H1 (cell line): Measurements from ENCODE around the gene RAET1L. TPM values are rescaled to one million over a fixed set of nuclear protein-coding genes. Genes with fewer than 3 reads are reported as not detected.

Experiments
- CTCF ChIA-PET: fragments of 300-600 bp; sonication (Branson Sonifier 250); formaldehyde crosslinking; loops from one replicate; lab custom pipeline; 2021; ENCODE audit not compliant: partially characterized antibody; lab: Charles Lee
- POLR2A ChIA-PET: fragments of 300-600 bp; sonication (Branson Sonifier 250); formaldehyde crosslinking; loops from one replicate; lab custom pipeline; 2021; ENCODE audit warnings: inconsistent platforms; ENCODE audit not compliant: partially characterized antibody; lab: Charles Lee
- DNase-seq, 2 experiments: peaks; one replicate each; pipeline versions ENCODE4 v3.0.0 to v3.0.0-alpha.2; 2010 to 2022; ENCODE audit warnings: low spot score in 2 of 2, low read depth in 1 of 2, mixed read lengths in 1 of 2
- FAIRE-seq: peaks from 2 replicates; lab custom pipeline; 2011; peaks lifted over from hg19 to GRCh38; lab: Jason Lieb, UNC
- H2AFZ ChIP-seq: 2 replicates; pipeline ENCODE4 v1.8.1; 2012; ENCODE audit warnings: low read length, inconsistent platforms
- H2AK5ac ChIP-seq: 2 replicates; pipeline ENCODE4 v1.6.1; 2013; ENCODE audit warnings: low read depth, low read length
- H2BK120ac ChIP-seq: replicated peaks from 2 replicates; pipeline ENCODE3; 2013; ENCODE audit warnings: low read depth, low read length, inconsistent platforms
- H2BK12ac ChIP-seq: 2 replicates; pipeline ENCODE4 v1.6.1; 2013; ENCODE audit warnings: low read depth, low read length
- H2BK15ac ChIP-seq: 2 replicates; pipeline ENCODE4 v1.6.1; 2013; ENCODE audit warnings: low read length
- H2BK20ac ChIP-seq: 2 replicates; pipeline ENCODE4 v1.6.1; 2013; ENCODE audit warnings: low read length
- H2BK5ac ChIP-seq: 2 replicates; pipeline ENCODE4 v1.6.1; 2013; ENCODE audit warnings: low read depth, low read length
- H3K14ac ChIP-seq: 2 replicates; pipeline ENCODE4 v1.6.1; 2013; ENCODE audit warnings: inconsistent platforms; ENCODE audit not compliant: insufficient read length
- H3K18ac ChIP-seq: 2 replicates; pipeline ENCODE4 v1.6.1; 2013; ENCODE audit warnings: low read length; ENCODE audit errors: extremely low read depth
- H3K23ac ChIP-seq: 2 replicates; pipeline ENCODE4 v1.6.1; 2013; ENCODE audit warnings: inconsistent platforms; ENCODE audit not compliant: insufficient read length
- H3K23me2 ChIP-seq: 2 replicates; pipeline ENCODE4 v1.6.1; 2013; ENCODE audit warnings: low read depth, low read length
- H3K27ac ChIP-seq: 2 replicates; pipeline ENCODE4 v1.6.1; 2011; ENCODE audit warnings: low read depth, low read length, inconsistent platforms
- H3K27me3 ChIP-seq, 4 experiments: replicated peaks in 1 of 4; 1 replicate in 1 of 4; 2 replicates in 3 of 4; pipeline versions ENCODE4 v1.6.1 to v1.8.1; 2011 to 2013; ENCODE audit warnings: low read length in 3 of 4, mild to moderate bottlenecking in 3 of 4, inconsistent platforms in 2 of 4, mixed read lengths in 2 of 4, moderate library complexity in 1 of 4; ENCODE audit not compliant: control insufficient read depth in 3 of 4, insufficient read depth in 3 of 4; ENCODE audit errors: extremely low read depth in 1 of 4
- H3K36me3 ChIP-seq, 4 experiments: 2 replicates each; pipeline versions ENCODE4 v1.6.1 to v1.8.1; 2011 to 2013; ENCODE audit warnings: mild to moderate bottlenecking in 4 of 4, low read length in 3 of 4, moderate library complexity in 2 of 4, control low read depth in 1 of 4, inconsistent platforms in 1 of 4; ENCODE audit not compliant: insufficient read depth in 4 of 4, control insufficient read depth in 2 of 4
- H3K4ac ChIP-seq: replicated peaks from 2 replicates; pipeline ENCODE3; 2013; ENCODE audit warnings: low read length, low read depth, mixed read lengths, inconsistent platforms; ENCODE audit not compliant: insufficient read length
- H3K4me1 ChIP-seq, 4 experiments: replicated peaks in 1 of 4; 1 replicate in 1 of 4; 2 replicates in 3 of 4; pipeline versions ENCODE4 v1.6.1 to v1.8.1; 2011 to 2013; ENCODE audit warnings: low read length in 3 of 4, inconsistent platforms in 2 of 4, mixed read lengths in 1 of 4; ENCODE audit not compliant: insufficient read depth in 4 of 4, control insufficient read depth in 3 of 4
- H3K4me2 ChIP-seq, 2 experiments: 2 replicates each; pipeline versions ENCODE4 v1.6.1 to v1.8.1; 2011 to 2013; ENCODE audit warnings: low read depth in 2 of 2, low read length in 2 of 2, control low read depth in 1 of 2, inconsistent platforms in 1 of 2, mild to moderate bottlenecking in 1 of 2; ENCODE audit not compliant: insufficient read depth in 1 of 2
- H3K4me3 ChIP-seq, 4 experiments: fragments of 200-600, 300-600 bp in 1 of 4; sonication (generic), shearing (Covaris generic), sonication (Bioruptor Twin) in 1 of 4; 2 replicates each; pipeline versions ENCODE4 v1.5.1 to v1.8.1; 2011 to 2016; ENCODE audit warnings: low read length in 4 of 4, low read depth in 3 of 4, control low read depth in 2 of 4, inconsistent platforms in 2 of 4, mild to moderate bottlenecking in 2 of 4, mixed read lengths in 1 of 4, moderate library complexity in 1 of 4; ENCODE audit not compliant: insufficient read depth in 2 of 4; ENCODE audit errors: extremely low read depth in 1 of 4
- H3K56ac ChIP-seq: replicated peaks from 2 replicates; pipeline ENCODE3; 2013; ENCODE audit warnings: low read depth, mild to moderate bottlenecking, mixed read lengths, low read length, inconsistent platforms; ENCODE audit not compliant: insufficient read length
- H3K79me1 ChIP-seq: 2 replicates; pipeline ENCODE4 v1.6.1; 2013; ENCODE audit warnings: low read depth, low read length, control low read depth
- H3K79me2 ChIP-seq, 2 experiments: 2 replicates each; pipeline versions ENCODE4 v1.6.1 to v1.8.1; 2012 to 2013; ENCODE audit warnings: low read length in 2 of 2, mild to moderate bottlenecking in 2 of 2, inconsistent platforms in 1 of 2; ENCODE audit not compliant: insufficient read depth in 2 of 2, control insufficient read depth in 1 of 2
- H3K9ac ChIP-seq, 4 experiments: replicated peaks in 1 of 4; 1 replicate in 1 of 4; 2 replicates in 3 of 4; pipeline versions ENCODE4 v1.6.1 to v1.8.1; 2011 to 2013; ENCODE audit warnings: low read depth in 3 of 4, low read length in 3 of 4, control low read depth in 2 of 4, mild to moderate bottlenecking in 2 of 4, moderate library complexity in 2 of 4, inconsistent platforms in 1 of 4; ENCODE audit errors: extremely low read depth in 1 of 4
- H3K9me3 ChIP-seq, 2 experiments: 2 replicates each; pipeline versions ENCODE4 v1.6.1 to v1.8.1; 2012 to 2013; ENCODE audit warnings: mild to moderate bottlenecking in 2 of 2, moderate library complexity in 2 of 2, control low read depth in 1 of 2, inconsistent platforms in 1 of 2, low read depth in 1 of 2, low read length in 1 of 2, mixed read lengths in 1 of 2; ENCODE audit not compliant: insufficient read depth in 2 of 2
- H4K20me1 ChIP-seq, 2 experiments: replicated peaks in 1 of 2; 2 replicates each; pipeline versions ENCODE3 to v1.8.1; 2011 to 2013; ENCODE audit warnings: inconsistent platforms in 2 of 2, low read length in 2 of 2, mild to moderate bottlenecking in 1 of 2; ENCODE audit not compliant: insufficient read depth in 2 of 2, control insufficient read depth in 1 of 2
- H4K5ac ChIP-seq: 2 replicates; pipeline ENCODE4 v1.6.1; 2013; ENCODE audit warnings: low read length, low read depth, mixed read lengths, inconsistent platforms; ENCODE audit not compliant: insufficient read length
- H4K8ac ChIP-seq: 2 replicates; pipeline ENCODE4 v1.8.0; 2013; ENCODE audit warnings: mild to moderate bottlenecking, moderate library complexity, low read length, inconsistent platforms; ENCODE audit not compliant: insufficient read depth; ENCODE audit errors: extremely low read depth
- H4K91ac ChIP-seq: replicated peaks from 2 replicates; pipeline ENCODE3; 2013; ENCODE audit warnings: low read length, mixed read lengths, inconsistent platforms; ENCODE audit not compliant: insufficient read length
- BRCA1 ChIP-seq: IDR thresholded peaks from 2 replicates; pipeline ENCODE4 v1.6.1; 2012; ENCODE audit warnings: low read depth, low read length, improper control_type of control experiment
- TAF7 ChIP-seq: optimal IDR thresholded peaks from 2 replicates; pipeline ENCODE3; 2011; ENCODE audit warnings: low read depth, mild to moderate bottlenecking, inconsistent platforms, low read length, moderate library complexity, borderline replicate concordance
- WGBS, 2 experiments: shearing (Covaris generic) in 1 of 2; methylation state at CpG; one replicate each; pipeline versions ENCODE4 v1.1.6 to v1.1.7; 2013 to 2015; ENCODE audit warnings: low lambda C conversion rate in 2 of 2, mixed read lengths in 2 of 2, inconsistent platforms in 1 of 2, low coverage in 1 of 2, missing lambda C conversion rate in 1 of 2; ENCODE audit not compliant: insufficient replicate concordance in 2 of 2, insufficient coverage in 1 of 2, insufficient read length in 1 of 2; ENCODE audit errors: extremely low coverage in 1 of 2, missing lambda C conversion rate in 1 of 2; 5-methylcytosine and 5-hydroxymethylcytosine counted together
- polyA plus RNA-seq, 7 experiments: library from polyadenylated mRNA; depleted of rRNA in 3 of 7; stranded (reverse) in 5 of 7; unstranded in 2 of 7; fragments of >200 nt in 5 of 7; fragments of 200-250 nt in 2 of 7; gene quantifications; 1 replicate in 5 of 7; 2 replicates in 1 of 7; 4 replicates in 1 of 7; pipeline versions ENCODE4 v1.2.1 to v1.2.3, GENCODE V29; 2011 to 2013; ENCODE audit warnings: missing spikeins in 2 of 7, mixed read lengths in 2 of 7
- total RNA-seq: library from RNA; stranded (reverse); fragmentation: NEBNext Ultra II Directional; extraction: Animal tissue kit (Norgen Biotek cat#: 25700); gene quantifications from 2 replicates; pipeline ENCODE4 v1.2.1, GENCODE V29; 2021

The RAET1L gene
- total and polyA plus RNA-seq, 2 of the 8 experiments (the other 6 are each of a cell fraction or from before 2014, with no cell fraction given), result not detected

- Histone ChIP-seq H3K4me3 (peak overlapping the region in 1 of 4 experiments; percentile 53; a peak in 1 of 8 replicates), H2BK20ac (no peak overlapping the region), H4K20me1 (peaks cover 8 to 15% of the 10 kb centered on the region in 2 experiments), H4K8ac (no peak overlapping the region), H3K27ac (no peak overlapping the region), H3K9ac (no peak overlapping the region), H3K27me3 (peaks cover 57 to 84% (median 75%) of the 10 kb centered on the region in 4 experiments), H2BK12ac (no peak overlapping the region), H4K91ac (no peak overlapping the region), H2BK5ac (no peak overlapping the region), H3K9me3 (no peaks in the 10 kb centered on the region), H2BK120ac (no peak overlapping the region), H3K14ac (no peak overlapping the region), H4K5ac (no peak overlapping the region), H3K23me2 (no peaks in the 10 kb centered on the region; the same call in 1 of the 2 replicates), H2BK15ac (no peak overlapping the region; the same call in 1 of the 2 replicates), H3K23ac (no peak overlapping the region), H3K56ac (no peak overlapping the region), H3K4me2 (peak overlapping the region; percentile 62 to 77; a peak in 3 of 4 replicates), H2AK5ac (no peak overlapping the region), H3K4ac (no peak overlapping the region), H3K4me1 (peaks cover 2 to 21% (median 15%) of the 10 kb centered on the region in 4 experiments), H2AFZ (no peak overlapping the region), H3K79me1 (no peaks in the 10 kb centered on the region), H3K79me2 (no peaks in the 10 kb centered on the region), H3K36me3 (no peaks in the 10 kb centered on the region), H3K18ac (no peak overlapping the region)
- FAIRE-seq (no peak), DNase-seq (no peak)
- 44 to 100% methylated on average over 1 to 4 of the region's 4 CpGs for WGBS, 2 experiments
- CTCF ChIA-PET, result interaction anchor here (0.9 to 3.6 kb wide), 4 partner anchors 16 to 42 kb away, joined by 3 to 20 read pairs (median 8); no protein-coding TSS in a partner anchor
- POLR2A ChIA-PET, result interaction anchor here (1.0 to 1.4 kb wide), 2 partner anchors 28 to 53 kb away, joined by 4 read pairs; partner anchors contain the start of gene ULBP1
- TF ChIP-seq TAF7, result no peak
- no peak for TF ChIP-seq BRCA1
Observed at GRCh38 chr6:149991838-149992237, 33.5 kb downstream of the RAET1L start.
